NCI-H345 treated with DMSO at 0.1 percent for 48 hours (cell line): ENCODE data around the gene SMARCC2.
"Not testable (repeated sequence)": the region's sequence is repeated elsewhere in the genome, so short reads cannot be mapped to it uniquely, and the experiment has no call there.

Experiments used
- DNase-seq: peaks from one replicate; lab custom pipeline; 2025; ENCODE audit not compliant: unreplicated experiment; lab: John Stamatoyannopoulos, UW

The SMARCC2 gene

DNA sequence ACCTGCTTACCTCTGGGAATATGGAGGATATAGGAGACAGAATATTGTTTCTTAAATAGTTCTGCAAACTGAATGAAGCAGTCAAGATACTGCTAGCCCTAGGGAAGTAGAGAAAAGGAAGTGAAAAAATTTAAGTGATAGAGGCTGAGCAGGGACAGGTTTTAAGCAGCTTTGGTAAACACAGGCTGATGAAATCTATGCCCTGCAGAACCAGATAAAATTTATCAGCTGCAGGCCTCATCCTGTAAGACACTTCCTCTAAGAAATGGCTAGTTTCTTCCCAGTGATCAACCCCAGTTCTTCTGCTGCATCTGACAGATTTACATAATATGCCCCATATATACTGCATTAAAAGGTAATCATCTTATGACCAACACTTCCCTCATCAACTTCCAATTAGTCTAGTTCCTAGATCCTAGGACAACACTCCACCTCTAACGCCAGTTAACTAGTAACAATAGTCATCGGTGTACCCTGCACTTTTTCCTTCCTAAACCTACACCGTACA, 62.5 kb downstream of the SMARCC2 start:
- no peak for DNase-seq

DNA sequence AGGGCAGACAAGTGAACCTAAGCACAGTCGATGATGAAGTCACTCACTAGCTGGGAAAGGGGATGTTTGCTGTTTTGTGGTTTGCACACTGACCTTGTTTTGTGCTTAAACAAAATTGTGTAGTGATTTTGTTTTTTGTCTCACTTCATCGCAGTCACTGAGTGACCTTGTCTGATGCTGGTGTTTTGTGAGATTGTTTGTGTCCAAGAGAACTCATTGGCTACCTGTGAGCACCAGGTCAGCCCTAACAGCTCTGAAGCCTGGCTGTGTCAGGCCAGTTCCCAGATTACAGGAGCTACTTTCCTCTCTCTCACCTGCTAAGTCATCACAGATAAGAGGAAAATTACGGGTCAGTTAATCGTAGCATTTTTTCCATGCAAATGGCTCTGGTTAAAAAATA, 65.2 kb downstream of the SMARCC2 start:
- DNase-seq: no peak

DNA sequence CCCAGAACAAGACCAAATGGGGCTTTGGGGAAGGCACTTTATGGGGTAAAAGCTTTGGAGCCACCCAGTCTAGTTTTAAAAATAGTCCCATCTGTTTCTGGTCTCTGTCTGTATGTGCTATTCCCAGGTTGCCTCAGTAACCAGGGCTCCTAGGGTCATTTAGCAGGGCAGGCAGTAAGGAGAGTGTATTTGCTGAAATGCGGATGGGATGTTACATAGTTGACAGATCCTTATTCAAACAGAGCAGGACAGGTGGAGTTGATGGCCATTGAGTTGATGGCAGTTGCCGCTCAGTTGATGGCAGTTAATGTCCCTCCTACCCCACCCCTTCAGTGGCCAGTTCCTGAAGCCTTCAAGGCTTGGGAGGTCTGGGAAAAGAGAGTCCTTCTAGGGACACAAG, 66.6 kb downstream of the SMARCC2 start:
- DNase-seq: no peak

DNA sequence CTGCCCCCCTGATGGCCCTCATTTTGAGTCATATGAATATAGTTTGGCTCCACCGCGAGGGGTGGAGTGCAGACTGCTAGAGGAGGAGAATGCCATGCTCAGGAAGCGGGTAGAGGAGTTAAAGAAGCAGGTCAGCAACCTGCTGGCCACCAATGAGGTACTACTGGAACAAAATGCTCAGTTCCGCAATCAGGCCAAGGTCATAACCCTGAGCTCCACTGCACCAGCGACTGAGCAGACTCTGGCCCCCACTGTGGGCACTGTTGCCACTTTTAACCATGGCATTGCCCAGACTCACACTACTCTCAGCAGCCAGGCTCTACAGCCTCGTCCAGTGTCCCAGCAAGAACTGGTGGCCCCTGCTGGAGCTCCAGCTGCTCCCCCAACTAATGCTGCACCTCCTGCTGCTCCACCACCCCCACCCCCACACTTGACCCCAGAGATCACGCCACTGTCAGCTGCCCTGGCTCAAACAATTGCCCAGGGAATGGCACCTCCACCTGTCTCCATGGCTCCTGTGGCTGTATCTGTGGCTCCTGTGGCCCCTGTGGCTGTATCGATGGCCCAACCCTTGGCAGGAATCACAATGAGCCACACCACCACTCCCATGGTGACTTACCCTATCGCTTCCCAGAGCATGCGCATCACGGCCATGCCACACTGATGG, 67.9 kb downstream of the SMARCC2 start:
- DNase-seq: no peak

DNA sequence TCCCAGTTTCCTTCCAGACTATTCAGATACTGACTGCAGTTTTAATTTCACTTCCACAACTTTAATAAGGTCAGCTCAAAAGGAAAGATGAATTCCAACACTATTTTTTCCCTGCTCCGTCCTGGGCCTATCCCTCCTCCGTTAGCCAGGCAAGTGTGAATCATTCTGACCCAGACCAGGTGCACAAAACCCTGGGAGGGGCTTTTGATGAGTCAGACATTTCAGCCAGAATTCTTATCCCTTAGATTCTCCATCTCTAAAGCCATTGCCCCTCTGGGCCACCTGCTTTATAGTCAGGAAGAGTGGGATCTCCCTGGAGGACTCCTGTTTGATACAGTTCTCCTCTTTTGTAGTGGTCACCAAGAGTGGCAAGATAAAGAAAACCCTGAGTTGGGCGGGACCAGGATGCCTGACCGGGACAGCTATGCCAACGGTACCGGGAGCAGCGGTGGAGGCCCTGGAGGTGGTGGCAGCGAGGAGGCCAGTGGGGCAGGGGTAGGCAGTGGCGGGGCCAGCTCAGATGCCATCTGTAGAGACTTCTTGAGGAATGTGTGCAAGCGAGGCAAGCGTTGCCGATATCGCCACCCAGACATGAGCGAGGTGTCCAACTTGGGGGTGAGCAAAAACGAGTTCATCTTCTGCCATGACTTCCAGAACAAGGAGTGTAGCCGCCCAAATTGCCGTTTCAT, 69.0 kb downstream of the SMARCC2 start:
- DNase-seq: no peak

DNA sequence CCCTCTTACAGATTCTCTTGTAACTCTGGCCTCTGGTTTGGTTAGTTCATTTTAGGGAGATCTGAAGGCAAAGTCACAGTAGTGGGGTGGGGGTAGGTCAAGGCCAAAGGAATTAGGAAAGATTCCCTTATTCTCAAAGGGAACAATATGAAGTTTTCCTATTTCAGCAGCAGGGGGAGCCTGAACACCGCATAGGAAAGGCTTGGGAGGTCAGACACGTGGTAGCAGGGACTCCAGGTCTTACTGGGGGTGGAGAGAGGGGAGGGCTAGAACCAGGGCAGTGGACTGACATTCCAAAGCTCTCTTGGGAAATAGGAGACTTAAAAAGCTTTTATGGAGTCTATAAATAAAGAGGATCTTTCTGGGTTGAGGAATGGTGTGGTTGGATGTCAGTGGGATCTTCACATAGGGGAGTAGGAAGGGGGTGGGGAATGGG, 69.9 kb downstream of the SMARCC2 start:
- peak; percentile 82 for DNase-seq

DNA sequence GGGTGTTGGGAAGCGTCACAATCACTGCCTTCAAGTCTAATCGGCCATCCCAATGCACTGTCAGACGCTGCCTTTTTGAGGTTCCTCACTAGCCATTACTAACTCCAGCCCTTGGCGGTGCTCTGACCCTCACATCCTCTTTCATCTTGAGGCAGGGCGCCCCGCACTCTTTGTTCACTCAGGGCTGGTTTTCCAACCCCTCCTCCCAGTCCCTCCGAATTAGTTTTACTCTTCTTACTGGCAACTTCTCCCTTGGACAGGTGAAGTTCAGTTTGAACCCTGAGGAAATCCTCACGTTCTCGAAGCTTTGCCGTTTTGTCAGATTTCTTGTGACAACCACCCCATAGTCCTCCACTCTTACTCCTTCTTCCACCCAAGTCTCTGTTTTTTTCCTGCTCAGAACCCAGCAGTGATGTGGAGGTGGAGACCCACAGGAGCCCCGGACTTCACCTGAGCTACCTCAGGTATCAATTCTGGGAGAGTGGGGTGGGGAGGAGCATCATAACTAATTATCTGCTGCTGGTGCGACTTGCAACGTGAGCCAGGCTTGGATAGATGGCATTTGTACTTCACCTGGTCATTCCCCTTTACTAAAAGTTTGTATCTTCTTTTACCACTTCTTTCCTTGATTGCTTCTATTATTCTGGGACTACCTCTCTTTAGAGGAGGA, 70.5 kb downstream of the SMARCC2 start:
- no peak for DNase-seq

DNA sequence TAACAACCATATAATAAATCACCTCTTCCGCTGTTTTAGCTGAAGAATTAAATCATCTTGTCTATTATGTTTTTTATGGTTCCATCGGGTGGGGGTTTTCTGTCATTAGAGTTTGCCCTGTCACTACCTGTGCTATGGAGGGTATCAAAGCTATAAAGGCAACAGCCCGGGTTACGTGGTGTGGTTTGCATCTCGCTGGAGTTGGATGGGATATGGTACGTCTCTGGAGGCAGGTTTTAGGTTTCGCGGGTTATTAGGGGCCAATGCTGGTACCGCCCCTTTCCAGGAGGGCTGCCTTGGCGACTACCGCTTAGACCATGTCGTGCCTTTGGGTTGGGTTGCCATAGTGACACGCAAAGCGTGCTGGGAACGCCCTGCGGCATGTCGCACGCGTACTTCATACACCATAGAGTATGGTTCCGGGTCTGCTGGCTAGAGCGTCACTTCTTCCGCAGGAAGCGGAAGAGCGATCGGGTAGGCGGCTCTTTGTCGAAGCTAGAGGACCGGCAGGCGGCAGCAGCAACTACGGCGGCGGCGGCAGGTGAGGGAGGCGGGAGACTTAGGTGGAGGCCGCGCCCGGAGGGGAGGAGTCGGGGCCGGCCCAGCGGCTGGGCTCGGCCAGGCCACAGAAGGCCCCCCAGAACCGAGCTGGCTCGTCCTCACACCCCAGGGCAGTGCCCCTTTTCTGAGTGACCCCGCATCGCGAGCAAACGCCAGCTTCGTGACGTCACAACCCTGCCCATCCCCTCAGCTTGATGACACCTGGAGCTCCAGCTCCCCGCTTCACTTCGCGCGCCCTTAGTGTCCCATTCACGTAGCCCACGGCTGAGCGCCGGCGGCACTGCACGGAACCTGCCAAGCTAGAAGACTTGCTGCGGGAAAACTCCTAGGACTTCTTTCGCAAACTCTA, 71.2 kb downstream of the SMARCC2 start, which contains the start of gene ZC3H10:
TSS of gene ZC3H10 (plus strand) at position 489 of the 910 bp plus-strand sequence. CDS start 2,297 bp downstream, outside the sequence.
- DNase-seq: peak; percentile 98

DNA sequence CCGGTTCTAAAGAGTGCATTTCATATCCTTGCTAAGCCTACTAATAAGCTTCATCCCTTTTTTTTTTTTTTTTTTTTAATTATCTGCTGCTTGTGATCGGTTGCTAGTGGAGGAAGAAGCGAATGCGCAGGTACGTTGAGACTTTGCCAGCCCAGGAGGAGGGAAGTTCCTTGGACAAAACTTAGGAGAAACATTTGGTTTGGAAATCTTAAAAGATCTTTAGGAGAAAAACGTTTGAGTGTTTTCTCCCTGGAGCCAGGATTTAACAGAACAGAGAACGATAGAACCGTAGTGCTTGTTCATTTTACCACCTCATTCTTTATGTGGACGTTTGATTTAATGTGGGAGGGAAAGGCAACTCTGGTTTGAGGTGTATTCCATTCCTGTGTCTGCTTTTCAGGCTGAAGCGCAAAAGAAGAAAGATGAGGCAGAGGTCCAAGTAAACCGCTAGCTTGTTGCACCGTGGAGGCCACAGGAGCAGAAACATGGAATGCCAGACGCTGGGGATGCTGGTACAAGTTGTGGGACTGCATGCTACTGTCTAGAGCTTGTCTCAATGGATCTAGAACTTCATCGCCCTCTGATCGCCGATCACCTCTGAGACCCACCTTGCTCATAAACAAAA, 72.1 kb downstream of the SMARCC2 start:
- not testable (repeated sequence) for DNase-seq

DNA sequence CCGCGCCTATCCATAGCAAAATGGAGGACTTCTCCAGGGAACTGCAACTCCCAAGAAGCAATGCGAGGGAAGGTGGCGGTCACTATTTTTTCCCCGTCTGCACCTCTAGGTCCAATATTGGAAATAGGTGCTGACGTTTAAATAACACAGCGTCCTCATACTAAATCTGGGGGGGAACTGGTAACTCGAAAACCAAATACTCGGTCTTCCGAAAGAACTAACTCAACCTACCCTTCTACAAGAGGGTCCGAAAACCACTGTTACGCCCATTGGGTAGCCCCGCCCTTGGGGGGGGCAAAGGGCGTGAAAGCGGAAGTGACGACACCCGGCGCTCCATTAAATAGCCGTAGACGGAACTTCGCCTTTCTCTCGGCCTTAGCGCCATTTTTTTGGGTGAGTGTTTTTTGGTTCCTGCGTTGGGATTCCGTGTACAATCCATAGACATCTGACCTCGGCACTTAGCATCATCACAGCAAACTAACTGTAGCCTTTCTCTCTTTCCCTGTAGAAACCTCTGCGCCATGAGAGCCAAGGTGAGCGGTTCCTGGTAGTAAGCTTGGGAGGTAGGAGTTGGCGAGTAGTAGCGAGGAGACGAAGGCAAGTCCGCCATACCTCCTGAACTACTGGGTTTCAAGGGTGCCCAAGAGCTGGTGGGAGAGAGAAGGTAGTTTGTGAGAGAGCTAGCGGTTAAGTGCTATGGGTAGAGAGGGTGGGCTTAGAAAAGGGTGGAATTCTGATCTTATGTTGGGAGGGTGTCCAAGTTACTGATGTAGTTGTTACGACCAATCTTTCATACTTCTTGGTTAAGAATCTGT, 72.8 kb downstream of the SMARCC2 start, which contains the start of gene RPL41:
TSS of gene RPL41 (plus strand) at position 367 of the 815 bp plus-strand sequence.
- DNase-seq: peak; percentile 98

DNA sequence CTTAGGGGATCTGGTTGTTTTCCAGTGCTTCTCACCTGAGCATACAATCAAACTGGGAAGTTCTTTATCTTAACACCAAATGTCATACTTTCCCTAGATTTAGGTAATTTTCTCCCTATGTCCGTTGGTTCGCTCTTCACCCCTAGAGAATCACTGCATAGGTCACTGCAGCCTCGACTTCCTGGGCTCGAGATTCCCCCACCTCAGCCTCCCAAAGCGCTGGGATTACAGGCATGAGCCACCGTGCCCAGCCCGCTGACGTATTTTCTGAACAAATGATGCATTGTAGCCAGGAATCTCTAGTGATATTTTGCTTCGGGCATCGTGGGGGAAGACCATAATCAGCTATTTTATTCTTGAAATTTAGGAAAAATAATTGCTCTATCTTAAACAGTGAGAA, 74.0 kb downstream of the SMARCC2 start:
- DNase-seq: no peak

DNA sequence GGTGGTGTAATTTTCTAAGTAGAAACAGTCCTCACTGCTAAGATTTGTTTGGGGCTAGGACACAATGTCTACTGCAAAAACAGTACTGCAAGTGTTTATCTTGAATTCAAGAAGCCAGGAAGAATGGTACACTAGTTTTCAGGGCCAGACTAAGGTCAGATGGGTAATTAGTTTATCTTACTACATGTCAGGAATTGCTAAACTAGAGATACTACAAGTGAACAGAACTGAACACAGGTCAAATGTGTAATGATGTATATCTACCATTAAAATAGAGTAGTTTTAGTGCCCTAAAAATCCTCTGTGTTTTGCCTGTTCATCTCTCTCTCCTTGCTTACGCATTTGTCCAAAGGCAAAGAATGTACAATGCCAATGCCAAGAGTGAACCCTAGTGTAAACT, 75.2 kb downstream of the SMARCC2 start:
- no peak for DNase-seq
